Upper lobe of left lung (tissue), 4 donors: ENCODE data around the gene MATCAP1.

Source experiments
- EP300 ChIP-seq, 4 donors: sonication (generic); formaldehyde crosslinking; IDR thresholded peaks; one replicate each; pipeline ENCODE4 v1.5.1; 2017; ENCODE audit warnings: antibody characterized with exemption in 4 of 4, control low read depth in 2 of 4
- POLR2A ChIP-seq, 4 donors: fragments of 450-650 bp; IDR thresholded peaks; one replicate each; pipeline ENCODE4 v1.5.1; 2016 to 2017; ENCODE audit warnings: antibody characterized with exemption in 4 of 4, mild to moderate bottlenecking in 2 of 4
- POLR2AphosphoS5 ChIP-seq, 2 donors: sonication (generic); formaldehyde crosslinking; IDR thresholded peaks; one replicate each; pipeline ENCODE4 v1.5.1; 2017; ENCODE audit warnings: antibody characterized with exemption in 2 of 2
- TF ChIP-seq, protein P1 (sequence below), 6 experiments: fragments of 450-650 bp in 4 of 6; fragments of 200-600 bp in 2 of 6; sonication (generic) in 2 of 6; IDR thresholded peaks; one replicate each; pipeline ENCODE4 v1.5.1; 2016 to 2019; ENCODE audit warnings: antibody characterized with exemption in 6 of 6

DNA sequence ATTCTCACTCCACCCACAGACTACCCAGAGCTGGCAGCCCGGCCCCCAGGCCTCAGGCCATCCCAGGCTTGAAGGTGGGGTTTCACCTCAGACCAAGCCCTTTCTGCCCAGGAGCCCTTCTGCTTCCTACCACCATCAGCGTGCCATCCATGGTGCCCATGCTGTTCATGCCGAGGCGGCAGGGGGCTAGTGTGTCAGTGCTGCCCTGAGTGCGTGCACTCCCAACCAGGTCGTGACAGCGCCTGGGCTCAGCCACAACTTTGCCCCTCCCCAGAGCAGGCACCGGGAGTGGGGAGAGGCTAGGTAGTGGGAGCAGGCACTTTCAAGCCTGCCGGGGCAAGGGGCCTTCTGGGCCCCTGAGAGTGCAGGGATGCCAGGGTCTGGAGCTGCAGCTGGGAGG lies 41.4 kb downstream of the MATCAP1 start:
- TF ChIP-seq POLR2A (IDR thresholded peaks at IDR 0.05) = no peak
- TF ChIP-seq, protein P1, sequence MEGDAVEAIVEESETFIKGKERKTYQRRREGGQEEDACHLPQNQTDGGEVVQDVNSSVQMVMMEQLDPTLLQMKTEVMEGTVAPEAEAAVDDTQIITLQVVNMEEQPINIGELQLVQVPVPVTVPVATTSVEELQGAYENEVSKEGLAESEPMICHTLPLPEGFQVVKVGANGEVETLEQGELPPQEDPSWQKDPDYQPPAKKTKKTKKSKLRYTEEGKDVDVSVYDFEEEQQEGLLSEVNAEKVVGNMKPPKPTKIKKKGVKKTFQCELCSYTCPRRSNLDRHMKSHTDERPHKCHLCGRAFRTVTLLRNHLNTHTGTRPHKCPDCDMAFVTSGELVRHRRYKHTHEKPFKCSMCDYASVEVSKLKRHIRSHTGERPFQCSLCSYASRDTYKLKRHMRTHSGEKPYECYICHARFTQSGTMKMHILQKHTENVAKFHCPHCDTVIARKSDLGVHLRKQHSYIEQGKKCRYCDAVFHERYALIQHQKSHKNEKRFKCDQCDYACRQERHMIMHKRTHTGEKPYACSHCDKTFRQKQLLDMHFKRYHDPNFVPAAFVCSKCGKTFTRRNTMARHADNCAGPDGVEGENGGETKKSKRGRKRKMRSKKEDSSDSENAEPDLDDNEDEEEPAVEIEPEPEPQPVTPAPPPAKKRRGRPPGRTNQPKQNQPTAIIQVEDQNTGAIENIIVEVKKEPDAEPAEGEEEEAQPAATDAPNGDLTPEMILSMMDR (IDR thresholded peaks at IDR 0.05) = no peak
- TF ChIP-seq POLR2AphosphoS5 (IDR thresholded peaks at IDR 0.05) = no peak
- TF ChIP-seq EP300 (IDR thresholded peaks at IDR 0.05) = no peak
